K562 (cell line): ENCODE data around the gene PARD3. TPM values are rescaled to one million over a fixed set of nuclear protein-coding genes. Genes with fewer than 3 reads are reported as not detected.

Source experiments
- ATAC-seq: fragments of 200-7000 bp; cut with Tn5 transposase; 3 replicates; pipeline ENCODE4 v1.9.1; 2020; ENCODE audit warnings: moderate library complexity
- BruUV-seq: library from RNA; stranded (reverse); fragments of 400-500 nt; replicated peaks from 2 replicates; lab custom pipeline; 2021; lab: Mats Ljungman, UMichigan
- CTCF ChIA-PET: fragments of 300-600 bp; formaldehyde crosslinking; extraction: SDS; loops from one replicate; lab custom pipeline; 2021; ENCODE audit warnings: low intra/inter-chr PET ratio; lab: Yijun Ruan, JAX
- POLR2A ChIA-PET: fragments of 300-600, 350-650 bp; sonication (Branson Sonifier 250); formaldehyde crosslinking; extraction: SDS; loops from one replicate; lab custom pipeline; 2021; ENCODE audit warnings: antibody characterized with exemption, inconsistent platforms; lab: Yijun Ruan, JAX
- DNase-seq, 4 experiments: peaks; one replicate each; pipeline versions ENCODE4 v3.0.0 to v3.0.0-alpha.2; 2011 to 2018; ENCODE audit warnings: low spot score in 3 of 4, mixed read lengths in 3 of 4; ENCODE audit errors: extremely low read depth in 1 of 4
- FAIRE-seq: peaks from 2 replicates; lab custom pipeline; 2011; peaks lifted over from hg19 to GRCh38; lab: Jason Lieb, UNC
- H2AFZ ChIP-seq: 2 replicates; pipeline ENCODE4 v1.6.0; 2011; ENCODE audit warnings: low read depth, low read length, control low read depth, inconsistent platforms
- H3K27ac ChIP-seq: fragments of 200-600 bp; 3 replicates; pipeline ENCODE4 v1.8.0; 2011; ENCODE audit warnings: low read depth, mild to moderate bottlenecking, control low read depth, inconsistent platforms, low read length, moderate library complexity, mixed read lengths; ENCODE audit errors: extremely low read depth
- H3K27me3 ChIP-seq, 2 experiments: fragments of 300-600 bp in 1 of 2; 2 replicates in 1 of 2; 3 replicates in 1 of 2; pipeline versions ENCODE4 v1.6.0 to v1.8.0; 2011; ENCODE audit warnings: inconsistent platforms in 2 of 2, low read length in 2 of 2, mild to moderate bottlenecking in 1 of 2, mixed read lengths in 1 of 2, moderate library complexity in 1 of 2; ENCODE audit not compliant: control insufficient read depth in 2 of 2, insufficient read depth in 2 of 2
- H3K36me3 ChIP-seq: fragments of 300-600 bp; 3 replicates; pipeline ENCODE4 v1.8.0; 2011; ENCODE audit warnings: mild to moderate bottlenecking, low read length, inconsistent platforms; ENCODE audit not compliant: control insufficient read depth, insufficient read depth
- H3K4me1 ChIP-seq, 2 experiments: fragments of 200-600 bp in 1 of 2; replicated peaks in 1 of 2; 2 replicates in 1 of 2; 3 replicates in 1 of 2; pipeline versions ENCODE4 v1.5.1 to v1.8.0; 2011; ENCODE audit warnings: inconsistent platforms in 2 of 2, low read length in 2 of 2, mild to moderate bottlenecking in 1 of 2, mixed read lengths in 1 of 2, moderate library complexity in 1 of 2; ENCODE audit not compliant: control insufficient read depth in 2 of 2, insufficient read depth in 2 of 2
- H3K4me2 ChIP-seq: 2 replicates; pipeline ENCODE4 v1.6.1; 2011; ENCODE audit warnings: low read length, control low read depth, inconsistent platforms, mixed read lengths; ENCODE audit not compliant: insufficient read depth
- H3K4me3 ChIP-seq: fragments of 200-600 bp; sonication (generic), shearing (Covaris generic); 2 replicates; pipeline ENCODE4 v1.5.1; 2016; ENCODE audit warnings: control low read depth, inconsistent platforms
- H3K79me2 ChIP-seq: fragments of 200-600 bp; 3 replicates; pipeline ENCODE4 v1.8.0; 2011; ENCODE audit warnings: low read length, inconsistent platforms; ENCODE audit not compliant: control insufficient read depth, insufficient read depth
- H3K9ac ChIP-seq, 2 experiments: 2 replicates each; pipeline versions ENCODE4 v1.6.0 to v1.6.1; 2011; ENCODE audit warnings: low read depth in 2 of 2, low read length in 2 of 2, control low read depth in 1 of 2, inconsistent platforms in 1 of 2, mild to moderate bottlenecking in 1 of 2, mixed read lengths in 1 of 2; ENCODE audit not compliant: insufficient read depth in 1 of 2
- H3K9me1 ChIP-seq: one replicate; pipeline ENCODE4 v1.6.0; 2011; ENCODE audit warnings: inconsistent platforms, mild to moderate bottlenecking, low read length, moderate library complexity; ENCODE audit not compliant: control insufficient read depth, insufficient read depth
- H3K9me3 ChIP-seq: replicated peaks from 2 replicates; pipeline ENCODE4 v1.5.1; 2011; ENCODE audit warnings: low read depth, low read length, inconsistent platforms; ENCODE audit not compliant: control insufficient read depth, insufficient read depth
- H4K20me1 ChIP-seq: replicated peaks from 2 replicates; pipeline ENCODE4 v1.6.1; 2011; ENCODE audit warnings: low read length, inconsistent platforms, mixed read lengths; ENCODE audit not compliant: control insufficient read depth, insufficient read depth
- BDP1 ChIP-seq: IDR thresholded peaks from 3 replicates; pipeline ENCODE4 v1.6.1; 2011; ENCODE audit not compliant: insufficient read length, insufficient read depth
- GTF3C2 ChIP-seq: IDR thresholded peaks from 3 replicates; pipeline ENCODE4 v1.6.1; 2011; ENCODE audit warnings: borderline replicate concordance, mild to moderate bottlenecking, moderate library complexity; ENCODE audit not compliant: insufficient read length; ENCODE audit errors: extremely low read depth
- MCM2 ChIP-seq: fragments of 450-650 bp; IDR thresholded peaks from 2 replicates; pipeline ENCODE4 v1.6.1; 2017; ENCODE audit warnings: low read depth, mild to moderate bottlenecking
- RFX7 ChIP-seq: fragments of 250-450 bp; sonication (Bioruptor Pico); IDR thresholded peaks from 2 replicates; pipeline ENCODE4 v1.5.1; 2021; ENCODE audit warnings: mild to moderate bottlenecking
- RUNX1 ChIP-seq: sonication (generic); IDR thresholded peaks from 2 replicates; pipeline ENCODE4 v1.6.1; 2016; ENCODE audit warnings: antibody characterized with exemption, low read depth
- SAP30 ChIP-seq: fragments of 200-600 bp; sonication (generic); IDR thresholded peaks from 2 replicates; pipeline ENCODE4 v1.6.1; 2012; ENCODE audit warnings: borderline replicate concordance, low read depth, mild to moderate bottlenecking, moderate library complexity, low read length, control low read depth, inconsistent platforms; ENCODE audit not compliant: insufficient read depth, poor library complexity, severe bottlenecking
- SIN3A ChIP-seq, 2 experiments: fragments of 150-350 bp in 1 of 2; IDR thresholded peaks; 2 replicates each; pipeline ENCODE4 v1.6.1; 2011 to 2016; ENCODE audit warnings: borderline replicate concordance in 2 of 2, low read depth in 2 of 2, low read length in 2 of 2, mild to moderate bottlenecking in 2 of 2, moderate library complexity in 2 of 2; ENCODE audit not compliant: control insufficient read depth in 1 of 2
- SRSF1 ChIP-seq: fragments of 200-400 bp; formaldehyde crosslinking; IDR thresholded peaks from 2 replicates; pipeline ENCODE4 v1.6.1; 2017; ENCODE audit warnings: mild to moderate bottlenecking, low read depth, low read length, moderate library complexity
- ZBED1 ChIP-seq: IDR thresholded peaks from 2 replicates; pipeline ENCODE4 v1.6.1; 2014
- ZNF764 ChIP-seq: fragments of 250-450 bp; sonication (Bioruptor Pico); IDR thresholded peaks from 2 replicates; pipeline ENCODE4 v1.4.0; 2020; ENCODE audit warnings: low read depth, mild to moderate bottlenecking, moderate library complexity
- WGBS: fragments of 100-300 bp; shearing (Covaris generic); methylation state at CpG from one replicate; pipeline ENCODE4 v1.1.6; 2016; ENCODE audit warnings: low coverage, mixed read lengths; ENCODE audit not compliant: insufficient coverage; ENCODE audit errors: missing lambda C conversion rate; 5-methylcytosine and 5-hydroxymethylcytosine counted together
- in situ Hi-C: fragments of 300-500 bp; cut with MboI; formaldehyde crosslinking; loops from 4 replicates; pipeline ENCODE4 v1.15.0; 2018; ENCODE audit warnings: inconsistent platforms, mixed read lengths
- intact Hi-C: fragments of 100-400 bp; cut with micrococcal nuclease; formaldehyde crosslinking; loops from 2 replicates; pipeline ENCODE4 v1.14.2; 2022
- polyA plus RNA-seq, 8 experiments: library from polyadenylated mRNA; depleted of rRNA in 4 of 8; stranded (reverse) in 5 of 8; unstranded in 3 of 8; fragments of >200 nt; fragmentation: Nextera tagmentation in 2 of 8; fragmentation: Illumina TruSeq in 1 of 8; extraction: Ambion mirVana in 2 of 8; extraction: Trizol in 1 of 8; gene quantifications; 2 replicates each; pipeline versions ENCODE4 v1.2.1 to v1.2.3, GENCODE V29; 2011 to 2014; ENCODE audit warnings: inconsistent platforms in 1 of 8, missing spikeins in 1 of 8
- total RNA-seq, 7 experiments: library from RNA; depleted of rRNA in 6 of 7; stranded (reverse); fragments of >200 nt in 6 of 7; fragmentation: Illumina TruSeq in 2 of 7; extraction: Trizol in 2 of 7; gene quantifications; 2 replicates each; pipeline versions ENCODE4 v1.2.1 to v1.2.3, GENCODE V29; 2011 to 2021; ENCODE audit warnings: low replicate concordance in 1 of 7

The PARD3 gene
- total and polyA plus RNA-seq, 9 of the 15 experiments (the other 6 are each of a cell fraction or from before 2014, with no cell fraction given) = 2.7 to 11.7 (median 7.7) TPM

- BruUV-seq = no TSS peak
- POLR2A ChIA-PET = no interaction called here
- in situ Hi-C loops = no loop called here
Observed at GRCh38 chr10:34078745-34079470, 736.2 kb downstream of the PARD3 start.

More at GRCh38 chr10:34078745-34079470, 736.2 kb downstream of the PARD3 start:
- H4K20me1 ChIP-seq = no peaks in the 10 kb centered on the region
- under 1% methylated on average over 22 of the region's 22 CpGs for WGBS
- no peak for FAIRE-seq
- no peak for ATAC-seq
- H3K27me3 ChIP-seq = peaks cover 6 to 25% of the 10 kb centered on the region in 2 experiments; a peak in 4 of 5 replicates
- no peak overlapping the region for H2AFZ ChIP-seq
- CTCF ChIA-PET = no interaction called here
- DNase-seq = no peak
- H3K4me1 ChIP-seq = no peaks in the 10 kb centered on the region
- H3K9me1 ChIP-seq = no peaks in the 10 kb centered on the region
- H3K9ac ChIP-seq = no peak overlapping the region
- intact Hi-C loops = no loop called here
- H3K9me3 ChIP-seq = no peaks in the 10 kb centered on the region
- no peaks in the 10 kb centered on the region for H3K36me3 ChIP-seq
- H3K79me2 ChIP-seq = no peaks in the 10 kb centered on the region
- TF ChIP-seq BDP1 (no peak), MCM2 (no peak), ZNF764 (CRISPR knock-in tag) (no peak), RFX7 (no peak), ZBED1 (no peak), SAP30 (no peak), SIN3A (IDR thresholded peaks at IDR 0.05; ENCODE audit: borderline replicate concordance in 2 of 2, control insufficient read depth in 1 of 2, low read depth in 2 of 2, low read length in 2 of 2) (no peak), RUNX1 (no peak), GTF3C2 (no peak), SRSF1 (no peak)
- no peak overlapping the region for H3K4me3 ChIP-seq
- H3K4me2 ChIP-seq = no peak overlapping the region
- no peak overlapping the region for H3K27ac ChIP-seq
